ENCODE results near the gene GDPD4.

- TF ChIP-seq EZH2 (IDR thresholded peaks at IDR 0.05; ENCODE audit: borderline replicate concordance, low read depth, low read length, poor library complexity, severe bottlenecking) = no peak
- TF ChIP-seq, protein P1, sequence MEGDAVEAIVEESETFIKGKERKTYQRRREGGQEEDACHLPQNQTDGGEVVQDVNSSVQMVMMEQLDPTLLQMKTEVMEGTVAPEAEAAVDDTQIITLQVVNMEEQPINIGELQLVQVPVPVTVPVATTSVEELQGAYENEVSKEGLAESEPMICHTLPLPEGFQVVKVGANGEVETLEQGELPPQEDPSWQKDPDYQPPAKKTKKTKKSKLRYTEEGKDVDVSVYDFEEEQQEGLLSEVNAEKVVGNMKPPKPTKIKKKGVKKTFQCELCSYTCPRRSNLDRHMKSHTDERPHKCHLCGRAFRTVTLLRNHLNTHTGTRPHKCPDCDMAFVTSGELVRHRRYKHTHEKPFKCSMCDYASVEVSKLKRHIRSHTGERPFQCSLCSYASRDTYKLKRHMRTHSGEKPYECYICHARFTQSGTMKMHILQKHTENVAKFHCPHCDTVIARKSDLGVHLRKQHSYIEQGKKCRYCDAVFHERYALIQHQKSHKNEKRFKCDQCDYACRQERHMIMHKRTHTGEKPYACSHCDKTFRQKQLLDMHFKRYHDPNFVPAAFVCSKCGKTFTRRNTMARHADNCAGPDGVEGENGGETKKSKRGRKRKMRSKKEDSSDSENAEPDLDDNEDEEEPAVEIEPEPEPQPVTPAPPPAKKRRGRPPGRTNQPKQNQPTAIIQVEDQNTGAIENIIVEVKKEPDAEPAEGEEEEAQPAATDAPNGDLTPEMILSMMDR (conservative IDR thresholded peaks at IDR 0.05; ENCODE audit: low read depth, low read length) = no peak
Observed at GRCh38 chr11:77284476-77285468, 16.7 kb downstream of the GDPD4 start.
